ENCODE data around the gene GABRD. TPM values are rescaled to one million over a fixed set of nuclear protein-coding genes. Genes with fewer than 3 reads are reported as not detected.

The GABRD gene
- total RNA-seq, 4 donors from 2014 or later, result 0.57 to 5.4 (median 1.8) TPM; not detected in 1

- DNase-seq, result no peak
- no peak overlapping the region for H3K4me3 ChIP-seq
- peaks cover 0 to 12% (median 0%) of the 10 kb centered on the region in 3 donors for H3K9me3 ChIP-seq
- H3K27ac ChIP-seq, result no peak overlapping the region
- WGBS, 2 donors, result 70 to 83% methylated on average over 9 of the region's 22 CpGs
- no peaks in the 10 kb centered on the region for H3K36me3 ChIP-seq
- H3K4me1 ChIP-seq, result peaks cover 0 to 12% (median 0%) of the 10 kb centered on the region in 3 donors
- H3K27me3 ChIP-seq, result peaks cover 0 to 61% (median 0%) of the 10 kb centered on the region in 4 donors
- TF ChIP-seq POLR2A (IDR thresholded peaks at IDR 0.05) (no peak), CTCF (IDR thresholded peaks at IDR 0.05) (no peak)
- intact Hi-C loops (cut with DNase I), result no loop called here
Observed at GRCh38 chr1:1972976-1973715, 46.0 kb upstream of the GABRD start.

- intact Hi-C loops (cut with DNase I), result no loop called here
- no peak for DNase-seq
Observed at GRCh38 chr1:1973716-1974642, 45.2 kb upstream of the GABRD start.

GRCh38 chr1:1974834-1975233 is 44.3 kb upstream of the GABRD start:
- intact Hi-C loops (cut with DNase I), result no loop called here
- Histone ChIP-seq H3K36me3 (no peaks in the 10 kb centered on the region), H3K4me3 (no peak overlapping the region), H3K27ac (no peak overlapping the region), H3K4me1 (peaks cover 0 to 9% (median 0%) of the 10 kb centered on the region in 3 donors), H3K27me3 (peaks cover 0 to 58% (median 0%) of the 10 kb centered on the region in 4 donors), H3K9me3 (peaks cover 0 to under 1% (median 0%) of the 10 kb centered on the region in 3 donors)
- DNase-seq, result no peak
- TF ChIP-seq CTCF (IDR thresholded peaks at IDR 0.05), result no peak
- TF ChIP-seq POLR2A (IDR thresholded peaks at IDR 0.05), result no peak
- WGBS, 2 donors, result 89 to 90% methylated on average over 12 to 14 of the region's 22 CpGs

More at GRCh38 chr1:1973716-1974642, 45.2 kb upstream of the GABRD start:
- no peak for TF ChIP-seq POLR2A (IDR thresholded peaks at IDR 0.05)
- no peak for TF ChIP-seq CTCF (IDR thresholded peaks at IDR 0.05)
- no peaks in the 10 kb centered on the region for H3K36me3 ChIP-seq
- H3K4me3 ChIP-seq, result no peak overlapping the region
- H3K4me1 ChIP-seq, result peaks cover 0 to 12% (median 0%) of the 10 kb centered on the region in 3 donors
- peaks cover 0 to 58% (median 0%) of the 10 kb centered on the region in 4 donors for H3K27me3 ChIP-seq
- 67 to 82% methylated on average over 19 to 20 of the region's 34 CpGs for WGBS, 2 donors
- peaks cover 0 to 9% (median 0%) of the 10 kb centered on the region in 3 donors for H3K9me3 ChIP-seq
- H3K27ac ChIP-seq, result no peak overlapping the region

- Histone ChIP-seq H3K9me3 (no peaks in the 10 kb centered on the region), H3K4me3 (no peak overlapping the region), H3K36me3 (no peaks in the 10 kb centered on the region), H3K27me3 (peaks cover 0 to 58% (median 0%) of the 10 kb centered on the region in 4 donors), H3K27ac (no peak overlapping the region), H3K4me1 (peaks cover 0 to 2% (median 0%) of the 10 kb centered on the region in 3 donors)
- 71% methylated on average over 12 to 14 of the region's 14 CpGs for WGBS, 2 donors
- no peak for TF ChIP-seq CTCF (IDR thresholded peaks at IDR 0.05)
- no peak for TF ChIP-seq POLR2A (IDR thresholded peaks at IDR 0.05)
- no peak for DNase-seq
- intact Hi-C loops (cut with DNase I), result no loop called here
Observed at GRCh38 chr1:1975535-1975934, 43.6 kb upstream of the GABRD start.

Data from esophagus squamous epithelium (tissue), 5 donors.